ENCODE data around the gene CDK18.
A peak's percentile ranks its signal among the peaks of the same experiment; 100 is the strongest.

CDK18 gene

GRCh38 chr1:205519541-205520131, 15.2 kb downstream of the CDK18 start (continued):
- TF ChIP-seq ZNF639 (tag by site-specific recombination; IDR thresholded peaks at IDR 0.05): no peak
- no peak for TF ChIP-seq ZNF792 (tag by site-specific recombination; IDR thresholded peaks at IDR 0.05)
- TF ChIP-seq ZNF664 (tag by site-specific recombination; IDR thresholded peaks at IDR 0.05): no peak
- TF ChIP-seq, protein P1, sequence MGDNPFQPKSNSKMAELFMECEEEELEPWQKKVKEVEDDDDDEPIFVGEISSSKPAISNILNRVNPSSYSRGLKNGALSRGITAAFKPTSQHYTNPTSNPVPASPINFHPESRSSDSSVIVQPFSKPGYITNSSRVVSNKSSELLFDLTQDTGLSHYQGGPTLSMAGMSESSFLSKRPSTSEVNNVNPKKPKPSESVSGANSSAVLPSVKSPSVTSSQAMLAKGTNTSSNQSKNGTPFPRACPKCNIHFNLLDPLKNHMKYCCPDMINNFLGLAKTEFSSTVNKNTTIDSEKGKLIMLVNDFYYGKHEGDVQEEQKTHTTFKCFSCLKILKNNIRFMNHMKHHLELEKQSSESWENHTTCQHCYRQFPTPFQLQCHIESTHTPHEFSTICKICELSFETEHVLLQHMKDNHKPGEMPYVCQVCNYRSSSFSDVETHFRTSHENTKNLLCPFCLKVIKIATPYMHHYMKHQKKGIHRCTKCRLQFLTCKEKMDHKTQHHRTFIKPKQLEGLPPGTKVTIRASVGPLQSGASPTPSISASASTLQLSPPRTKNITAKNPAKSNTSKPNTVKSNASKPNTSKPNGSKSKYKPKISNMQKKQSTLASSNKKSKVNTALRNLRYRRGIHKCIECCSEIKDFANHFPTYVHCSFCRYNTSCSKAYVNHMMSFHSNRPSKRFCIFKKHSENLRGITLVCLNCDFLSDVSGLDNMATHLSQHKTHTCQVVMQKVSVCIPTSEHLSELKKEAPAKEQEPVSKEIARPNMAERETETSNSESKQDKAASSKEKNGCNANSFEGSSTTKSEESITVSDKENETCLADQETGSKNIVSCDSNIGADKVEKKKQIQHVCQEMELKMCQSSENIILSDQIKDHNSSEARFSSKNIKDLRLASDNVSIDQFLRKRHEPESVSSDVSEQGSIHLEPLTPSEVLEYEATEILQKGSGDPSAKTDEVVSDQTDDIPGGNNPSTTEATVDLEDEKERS (tag by site-specific recombination; IDR thresholded peaks at IDR 0.05): no peak
- TF ChIP-seq, protein P2, sequence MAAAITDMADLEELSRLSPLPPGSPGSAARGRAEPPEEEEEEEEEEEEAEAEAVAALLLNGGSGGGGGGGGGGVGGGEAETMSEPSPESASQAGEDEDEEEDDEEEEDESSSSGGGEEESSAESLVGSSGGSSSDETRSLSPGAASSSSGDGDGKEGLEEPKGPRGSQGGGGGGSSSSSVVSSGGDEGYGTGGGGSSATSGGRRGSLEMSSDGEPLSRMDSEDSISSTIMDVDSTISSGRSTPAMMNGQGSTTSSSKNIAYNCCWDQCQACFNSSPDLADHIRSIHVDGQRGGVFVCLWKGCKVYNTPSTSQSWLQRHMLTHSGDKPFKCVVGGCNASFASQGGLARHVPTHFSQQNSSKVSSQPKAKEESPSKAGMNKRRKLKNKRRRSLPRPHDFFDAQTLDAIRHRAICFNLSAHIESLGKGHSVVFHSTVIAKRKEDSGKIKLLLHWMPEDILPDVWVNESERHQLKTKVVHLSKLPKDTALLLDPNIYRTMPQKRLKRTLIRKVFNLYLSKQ (tag by site-specific recombination; IDR thresholded peaks at IDR 0.05; ENCODE audit: borderline replicate concordance): no peak
- no peak for TF ChIP-seq ZBTB7A (tag by site-specific recombination; IDR thresholded peaks at IDR 0.05; ENCODE audit: low read depth)
- TF ChIP-seq, protein P3, sequence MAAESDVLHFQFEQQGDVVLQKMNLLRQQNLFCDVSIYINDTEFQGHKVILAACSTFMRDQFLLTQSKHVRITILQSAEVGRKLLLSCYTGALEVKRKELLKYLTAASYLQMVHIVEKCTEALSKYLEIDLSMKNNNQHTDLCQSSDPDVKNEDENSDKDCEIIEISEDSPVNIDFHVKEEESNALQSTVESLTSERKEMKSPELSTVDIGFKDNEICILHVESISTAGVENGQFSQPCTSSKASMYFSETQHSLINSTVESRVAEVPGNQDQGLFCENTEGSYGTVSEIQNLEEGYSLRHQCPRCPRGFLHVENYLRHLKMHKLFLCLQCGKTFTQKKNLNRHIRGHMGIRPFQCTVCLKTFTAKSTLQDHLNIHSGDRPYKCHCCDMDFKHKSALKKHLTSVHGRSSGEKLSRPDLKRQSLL (tag by site-specific recombination; IDR thresholded peaks at IDR 0.05): no peak
- TF ChIP-seq, protein P4, sequence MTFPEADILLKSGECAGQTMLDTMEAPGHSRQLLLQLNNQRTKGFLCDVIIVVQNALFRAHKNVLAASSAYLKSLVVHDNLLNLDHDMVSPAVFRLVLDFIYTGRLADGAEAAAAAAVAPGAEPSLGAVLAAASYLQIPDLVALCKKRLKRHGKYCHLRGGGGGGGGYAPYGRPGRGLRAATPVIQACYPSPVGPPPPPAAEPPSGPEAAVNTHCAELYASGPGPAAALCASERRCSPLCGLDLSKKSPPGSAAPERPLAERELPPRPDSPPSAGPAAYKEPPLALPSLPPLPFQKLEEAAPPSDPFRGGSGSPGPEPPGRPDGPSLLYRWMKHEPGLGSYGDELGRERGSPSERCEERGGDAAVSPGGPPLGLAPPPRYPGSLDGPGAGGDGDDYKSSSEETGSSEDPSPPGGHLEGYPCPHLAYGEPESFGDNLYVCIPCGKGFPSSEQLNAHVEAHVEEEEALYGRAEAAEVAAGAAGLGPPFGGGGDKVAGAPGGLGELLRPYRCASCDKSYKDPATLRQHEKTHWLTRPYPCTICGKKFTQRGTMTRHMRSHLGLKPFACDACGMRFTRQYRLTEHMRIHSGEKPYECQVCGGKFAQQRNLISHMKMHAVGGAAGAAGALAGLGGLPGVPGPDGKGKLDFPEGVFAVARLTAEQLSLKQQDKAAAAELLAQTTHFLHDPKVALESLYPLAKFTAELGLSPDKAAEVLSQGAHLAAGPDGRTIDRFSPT (tag by site-specific recombination; IDR thresholded peaks at IDR 0.05): no peak
- no peak for TF ChIP-seq ZNF585B (tag by site-specific recombination; IDR thresholded peaks at IDR 0.05)
- TF ChIP-seq HOXD13 (CRISPR knock-in tag; IDR thresholded peaks at IDR 0.05; ENCODE audit: borderline replicate concordance): no peak
- peak; percentile 86 for TF ChIP-seq SP7 (tag by site-specific recombination; IDR thresholded peaks at IDR 0.05)
- TF ChIP-seq ZNF658 (tag by site-specific recombination; IDR thresholded peaks at IDR 0.05): no peak
- TF ChIP-seq ZNF133 (tag by site-specific recombination; IDR thresholded peaks at IDR 0.05): no peak
- TF ChIP-seq ZNF221 (tag by site-specific recombination; IDR thresholded peaks at IDR 0.05; ENCODE audit: borderline replicate concordance): no peak
- TF ChIP-seq ZNF791 (tag by site-specific recombination; IDR thresholded peaks at IDR 0.05): no peak
- TF ChIP-seq ZNF610 (tag by site-specific recombination; IDR thresholded peaks at IDR 0.05; ENCODE audit: borderline replicate concordance): no peak
- TF ChIP-seq ELK4 (IDR thresholded peaks at IDR 0.05; ENCODE audit: borderline replicate concordance, low read depth, low read length): no peak
- TF ChIP-seq, protein P5, sequence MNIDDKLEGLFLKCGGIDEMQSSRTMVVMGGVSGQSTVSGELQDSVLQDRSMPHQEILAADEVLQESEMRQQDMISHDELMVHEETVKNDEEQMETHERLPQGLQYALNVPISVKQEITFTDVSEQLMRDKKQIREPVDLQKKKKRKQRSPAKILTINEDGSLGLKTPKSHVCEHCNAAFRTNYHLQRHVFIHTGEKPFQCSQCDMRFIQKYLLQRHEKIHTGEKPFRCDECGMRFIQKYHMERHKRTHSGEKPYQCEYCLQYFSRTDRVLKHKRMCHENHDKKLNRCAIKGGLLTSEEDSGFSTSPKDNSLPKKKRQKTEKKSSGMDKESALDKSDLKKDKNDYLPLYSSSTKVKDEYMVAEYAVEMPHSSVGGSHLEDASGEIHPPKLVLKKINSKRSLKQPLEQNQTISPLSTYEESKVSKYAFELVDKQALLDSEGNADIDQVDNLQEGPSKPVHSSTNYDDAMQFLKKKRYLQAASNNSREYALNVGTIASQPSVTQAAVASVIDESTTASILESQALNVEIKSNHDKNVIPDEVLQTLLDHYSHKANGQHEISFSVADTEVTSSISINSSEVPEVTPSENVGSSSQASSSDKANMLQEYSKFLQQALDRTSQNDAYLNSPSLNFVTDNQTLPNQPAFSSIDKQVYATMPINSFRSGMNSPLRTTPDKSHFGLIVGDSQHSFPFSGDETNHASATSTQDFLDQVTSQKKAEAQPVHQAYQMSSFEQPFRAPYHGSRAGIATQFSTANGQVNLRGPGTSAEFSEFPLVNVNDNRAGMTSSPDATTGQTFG (tag by site-specific recombination; IDR thresholded peaks at IDR 0.05; ENCODE audit: borderline replicate concordance): no peak
- TF ChIP-seq ZNF132 (tag by site-specific recombination; IDR thresholded peaks at IDR 0.05; ENCODE audit: borderline replicate concordance): no peak
- TF ChIP-seq ZNF629 (tag by site-specific recombination; IDR thresholded peaks at IDR 0.05): no peak
- no peak for TF ChIP-seq ZBTB11 (tag by site-specific recombination; conservative IDR thresholded peaks at IDR 0.05; ENCODE audit: low read depth)

Data from HEK293 (cell line).